ENCODE measurements around the gene UBE2O. TPM values are rescaled to one million over a fixed set of nuclear protein-coding genes. Genes with fewer than 3 reads are reported as not detected.

Gene UBE2O
- polyA plus RNA-seq, 1 experiment, result 11.1 TPM

DNA sequence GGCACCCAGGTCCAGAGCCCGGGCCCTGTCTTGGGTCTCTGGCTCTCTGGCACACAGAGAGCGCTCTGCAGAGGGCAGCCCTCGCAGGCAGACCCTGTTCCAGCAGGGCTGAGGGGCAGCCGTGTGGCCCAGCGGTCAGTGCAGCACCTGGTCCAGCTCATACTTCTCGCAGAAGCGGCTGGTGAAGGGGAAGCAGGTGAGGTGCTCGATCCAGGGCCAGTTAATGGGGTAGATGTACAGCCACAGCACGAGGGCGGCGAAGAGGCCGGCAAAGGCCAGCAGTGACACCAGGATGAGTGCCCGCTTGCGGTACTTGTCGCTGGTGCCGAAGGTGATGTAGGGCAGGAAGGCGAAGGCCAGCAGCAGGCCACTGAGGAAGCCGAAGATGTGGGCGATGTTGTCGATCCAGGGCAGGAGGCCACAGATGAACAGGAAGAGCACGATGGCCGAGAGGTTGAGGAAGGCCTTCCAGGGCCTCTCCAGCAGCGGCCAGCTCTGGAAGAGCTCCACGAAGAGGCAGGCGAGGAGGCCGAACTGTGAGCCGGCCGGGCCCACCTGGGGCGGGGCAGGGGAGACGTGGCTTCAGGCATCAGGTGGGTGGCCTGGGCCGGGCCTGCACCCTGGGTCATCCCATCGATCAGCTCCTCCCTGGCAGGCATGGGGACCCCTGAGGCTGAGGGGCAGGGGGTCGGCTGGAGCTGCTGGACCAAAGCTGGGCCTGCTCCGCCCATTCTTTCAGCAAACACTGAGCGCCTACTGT, 18.7 kb upstream of the UBE2O start:
- ChIA-PET CTCF (interaction anchor here (0.6 to 1.4 kb wide), 3 partner anchors 39 to 85 kb away, joined by 3 to 4 read pairs (median 3); no protein-coding TSS in a partner anchor), POLR2A (no interaction called here)
- Histone ChIP-seq H3K4me3 (ENCODE audit: low read depth, low read length) (no peak overlapping the region), H3K36me3 (ENCODE audit: control insufficient read depth, insufficient read depth, low read length) (peaks cover 9% of the 10 kb centered on the region), H3K27me3 (ENCODE audit: control insufficient read depth, insufficient read depth, low read length) (no peaks in the 10 kb centered on the region)
- no peak for TF ChIP-seq CTCF (IDR thresholded peaks at IDR 0.05; ENCODE audit: insufficient read depth, low read depth, low read length)
- no peak for DNase-seq (ENCODE audit: low read depth)

DNA sequence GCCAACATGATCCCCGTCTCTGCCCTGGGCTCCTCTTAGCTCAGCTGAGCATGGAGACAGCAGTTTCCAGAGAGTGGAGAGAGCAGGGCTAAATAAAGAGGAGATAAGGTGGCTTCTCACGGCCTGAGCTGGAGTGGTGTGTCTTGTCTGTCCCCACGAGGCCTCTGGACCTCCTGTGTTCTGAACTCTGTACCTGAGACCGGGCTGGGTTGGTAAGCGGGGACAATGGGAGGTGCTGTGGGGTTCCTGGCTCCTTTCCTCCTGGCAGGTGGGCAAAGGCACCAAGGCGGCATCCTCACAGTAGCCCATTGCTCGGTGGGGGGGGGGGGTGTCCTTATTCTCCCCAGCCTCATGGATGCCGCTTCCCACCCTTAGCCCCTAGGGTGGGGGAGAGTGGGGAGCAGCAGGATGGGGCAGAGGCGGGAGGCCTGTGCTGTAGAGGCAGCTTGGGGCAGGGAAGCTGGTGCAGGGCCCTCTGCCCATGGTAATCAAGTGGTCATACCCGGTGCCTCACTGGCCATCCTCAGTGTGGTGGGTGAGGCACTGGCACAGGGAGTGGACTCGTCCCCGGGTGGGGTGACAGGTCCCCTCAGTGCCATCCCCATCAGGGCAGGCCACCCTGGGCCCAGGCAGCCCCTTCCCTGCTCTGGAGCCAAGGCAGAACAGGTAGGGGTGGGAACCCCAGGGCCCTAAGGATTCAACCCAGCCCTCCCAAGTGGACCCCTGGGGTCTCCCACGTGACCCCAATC, 17.2 kb upstream of the UBE2O start:
- ChIA-PET POLR2A (no interaction called here), CTCF (interaction anchor here (0.7 kb wide), 1 partner anchor 37 kb away, joined by 3 read pairs; no protein-coding TSS in a partner anchor)
- Histone ChIP-seq H3K4me3 (ENCODE audit: low read depth, low read length) (no peak overlapping the region), H3K36me3 (ENCODE audit: control insufficient read depth, insufficient read depth, low read length) (peaks cover 9% of the 10 kb centered on the region), H3K27me3 (ENCODE audit: control insufficient read depth, insufficient read depth, low read length) (no peaks in the 10 kb centered on the region)
- no peak for DNase-seq (ENCODE audit: low read depth)
- no peak for TF ChIP-seq CTCF (IDR thresholded peaks at IDR 0.05; ENCODE audit: insufficient read depth, low read depth, low read length)

- ChIA-PET CTCF (interaction anchor here (0.7 to 17.7 kb wide), 4 partner anchors 9 to 78 kb away, joined by 3 to 442 read pairs (median 4); partner anchors contain the start of gene RHBDF2), POLR2A (no interaction called here)
- Histone ChIP-seq H3K27me3 (ENCODE audit: control insufficient read depth, insufficient read depth, low read length) (no peaks in the 10 kb centered on the region), H3K4me3 (ENCODE audit: low read depth, low read length) (no peak overlapping the region), H3K36me3 (ENCODE audit: control insufficient read depth, insufficient read depth, low read length) (peaks cover 6% of the 10 kb centered on the region)
- DNase-seq (ENCODE audit: low read depth), result no peak
- TF ChIP-seq CTCF (IDR thresholded peaks at IDR 0.05; ENCODE audit: insufficient read depth, low read depth, low read length), result no peak
Measured at GRCh38 chr17:76469076-76469990, 16.4 kb upstream of the UBE2O start.

GRCh38 chr17:76468634-76469010, 15.7 kb upstream of the UBE2O start:
- CTCF ChIA-PET, result interaction anchor here (1.1 to 17.7 kb wide), 4 partner anchors 9 to 78 kb away, joined by 3 to 442 read pairs (median 13); partner anchors contain the start of gene RHBDF2
- POLR2A ChIA-PET, result no interaction called here

More at GRCh38 chr17:76468634-76469010, 15.7 kb upstream of the UBE2O start:
- Histone ChIP-seq H3K27me3 (ENCODE audit: control insufficient read depth, insufficient read depth, low read length) (no peaks in the 10 kb centered on the region), H3K36me3 (ENCODE audit: control insufficient read depth, insufficient read depth, low read length) (peaks cover 6% of the 10 kb centered on the region), H3K4me3 (ENCODE audit: low read depth, low read length) (no peak overlapping the region)
- no peak for TF ChIP-seq CTCF (IDR thresholded peaks at IDR 0.05; ENCODE audit: insufficient read depth, low read depth, low read length)
- DNase-seq (ENCODE audit: low read depth), result no peak

Measured in BJ (cell line).